Measurements from ENCODE around the gene CACHD1. TPM values are rescaled to one million over a fixed set of nuclear protein-coding genes. Genes with fewer than 3 reads are reported as not detected.

The CACHD1 gene
- total and polyA plus RNA-seq, 2 of the 8 experiments (the other 6 are each of a cell fraction or from before 2014, with no cell fraction given): 22.2 to 42.5 TPM

- TF ChIP-seq HDAC2 (IDR thresholded peaks at IDR 0.05; ENCODE audit: borderline replicate concordance in 1 of 2, low read depth in 2 of 2, low read length in 2 of 2) (no peak), TAF7 (optimal IDR thresholded peaks at IDR 0.05; ENCODE audit: borderline replicate concordance, low read depth, low read length) (no peak), SIX5 (IDR thresholded peaks at IDR 0.05; ENCODE audit: low read depth, low read length) (no peak), ATF3 (IDR thresholded peaks at IDR 0.05; ENCODE audit: insufficient read depth, low read depth, low read length) (no peak), NANOG (IDR thresholded peaks at IDR 0.05; ENCODE audit: insufficient read depth, low read depth, low read length, poor library complexity, severe bottlenecking) (no peak), KDM5A (IDR thresholded peaks at IDR 0.05; ENCODE audit: low read length) (no peak)
Measured at GRCh38 chr1:64550946-64551605, 81.1 kb downstream of the CACHD1 start (continued).

Measured in H1 (cell line).